GM12878 (cell line): ENCODE data around the gene LONRF2. TPM values are rescaled to one million over a fixed set of nuclear protein-coding genes. Genes with fewer than 3 reads are reported as not detected.

Experiments used
- ATAC-seq: fragments of 200-7000 bp; cut with Tn5 transposase; 3 replicates; pipeline ENCODE4 v1.9.1; 2020; ENCODE audit warnings: mild to moderate bottlenecking, moderate library complexity
- BruUV-seq: library from RNA; stranded (reverse); fragments of 400-500 nt; replicated peaks from 2 replicates; lab custom pipeline; 2021; lab: Mats Ljungman, UMichigan
- CTCF ChIA-PET: fragments of 300-600 bp; sonication (Branson Sonifier 250); formaldehyde crosslinking; extraction: SDS; loops from one replicate; lab custom pipeline; 2021; ENCODE audit warnings: inconsistent platforms; lab: Yijun Ruan, JAX
- POLR2A ChIA-PET: fragments of 350-600 bp; formaldehyde crosslinking; extraction: SDS; loops from one replicate; lab custom pipeline; 2021; ENCODE audit warnings: inconsistent platforms; lab: Charles Lee
- RAD21 ChIA-PET: fragments of 300-600 bp; sonication (Branson Sonifier 250); formaldehyde crosslinking; loops from one replicate; lab custom pipeline; 2023; ENCODE audit warnings: antibody characterized with exemption; ENCODE audit not compliant: unreplicated experiment; lab: Charles Lee
- SMC1A ChIA-PET: fragments of 300-600 bp; sonication (Branson Sonifier 250); formaldehyde crosslinking; loops from one replicate; lab custom pipeline; 2023; ENCODE audit not compliant: unreplicated experiment, uncharacterized antibody; lab: Charles Lee
- DNase-seq: peaks from one replicate; pipeline ENCODE4 v3.0.0-alpha.2; 2011; ENCODE audit warnings: low read depth, low spot score
- FAIRE-seq: peaks from 3 replicates; lab custom pipeline; 2011; peaks lifted over from hg19 to GRCh38; lab: Jason Lieb, UNC
- H2AFZ ChIP-seq: 2 replicates; pipeline ENCODE4 v1.6.0; 2011; ENCODE audit warnings: low read depth, low read length, control low read depth; ENCODE audit not compliant: control insufficient read depth
- H3K27ac ChIP-seq: 2 replicates; pipeline ENCODE4 v1.5.1; 2011; ENCODE audit warnings: control low read depth; ENCODE audit not compliant: control insufficient read depth, insufficient read depth
- H3K27me3 ChIP-seq, 2 experiments: replicated peaks in 1 of 2; 2 replicates each; pipeline versions ENCODE4 v1.6.0 to v1.6.1; 2011; ENCODE audit warnings: low read length in 1 of 2; ENCODE audit not compliant: control insufficient read depth in 2 of 2, insufficient read depth in 2 of 2
- H3K36me3 ChIP-seq, 2 experiments: 2 replicates each; pipeline ENCODE4 v1.5.1; 2011; ENCODE audit warnings: low read length in 1 of 2; ENCODE audit not compliant: control insufficient read depth in 2 of 2, insufficient read depth in 2 of 2
- H3K4me1 ChIP-seq: 2 replicates; pipeline ENCODE4 v1.6.1; 2011; ENCODE audit warnings: mild to moderate bottlenecking, low read length, moderate library complexity, mixed read lengths; ENCODE audit not compliant: control insufficient read depth, insufficient read depth
- H3K4me2 ChIP-seq: 2 replicates; pipeline ENCODE4 v1.6.0; 2011; ENCODE audit warnings: control low read depth; ENCODE audit not compliant: control insufficient read depth, insufficient read depth
- H3K4me3 ChIP-seq: fragments of 200-600 bp; sonication (generic); 2 replicates; pipeline ENCODE4 v1.5.1; 2016
- H3K79me2 ChIP-seq: 2 replicates; pipeline ENCODE4 v1.6.0; 2011; ENCODE audit warnings: low read length; ENCODE audit not compliant: control insufficient read depth, insufficient read depth
- H3K9ac ChIP-seq: 2 replicates; pipeline ENCODE4 v1.8.0; 2011; ENCODE audit warnings: low read length, control low read depth, mixed read lengths; ENCODE audit not compliant: control insufficient read depth, insufficient read depth
- H3K9me3 ChIP-seq: replicated peaks from 3 replicates; pipeline ENCODE4 v1.5.1; 2011; ENCODE audit warnings: mild to moderate bottlenecking, low read length; ENCODE audit not compliant: control insufficient read depth, insufficient read depth
- H4K20me1 ChIP-seq: 2 replicates; pipeline ENCODE4 v1.6.0; 2011; ENCODE audit not compliant: control insufficient read depth, insufficient read depth
- BRCA1 ChIP-seq: IDR thresholded peaks from 2 replicates; pipeline ENCODE4 v1.6.1; 2011; ENCODE audit warnings: low read depth, low read length, improper control_type of control experiment
- DPF2 ChIP-seq: fragments of 450-650 bp; IDR thresholded peaks from 2 replicates; pipeline ENCODE4 v1.6.1; 2017; ENCODE audit warnings: mild to moderate bottlenecking
- E2F8 ChIP-seq: fragments of 450-650 bp; IDR thresholded peaks from 2 replicates; pipeline ENCODE4 v1.6.1; 2018; ENCODE audit warnings: mild to moderate bottlenecking, low read depth, moderate library complexity; ENCODE audit not compliant: partially characterized antibody
- E4F1 ChIP-seq: fragments of 450-650 bp; IDR thresholded peaks from 2 replicates; pipeline ENCODE4 v1.6.1; 2018; ENCODE audit warnings: borderline replicate concordance, mild to moderate bottlenecking; ENCODE audit not compliant: partially characterized antibody
- EZH2 ChIP-seq: IDR thresholded peaks from 2 replicates; pipeline ENCODE4 v1.6.1; 2012; ENCODE audit warnings: low read depth, mild to moderate bottlenecking, control low read depth, inconsistent platforms, low read length, borderline replicate concordance; ENCODE audit not compliant: control insufficient read depth
- GATAD2B ChIP-seq: fragments of 450-650 bp; conservative IDR thresholded peaks from 2 replicates; pipeline ENCODE4 v1.6.1; 2017; ENCODE audit warnings: low read depth, mild to moderate bottlenecking, moderate library complexity
- HDGF ChIP-seq: fragments of 450-650 bp; IDR thresholded peaks from 2 replicates; pipeline ENCODE4 v1.6.1; 2016; ENCODE audit warnings: antibody characterized with exemption
- POU2F2 ChIP-seq: IDR thresholded peaks from 3 replicates; pipeline ENCODE4 v1.6.1; 2011; ENCODE audit warnings: low read depth, mild to moderate bottlenecking, low read length, borderline replicate concordance
- SP1 ChIP-seq: IDR thresholded peaks from one replicate; pipeline ENCODE4 v1.6.1; 2011; ENCODE audit warnings: low read depth, low read length
- ZBED1 ChIP-seq: IDR thresholded peaks from 2 replicates; pipeline ENCODE4 v1.6.1; 2016; ENCODE audit warnings: borderline replicate concordance
- ZSCAN29 ChIP-seq: fragments of 450-650 bp; IDR thresholded peaks from 2 replicates; pipeline ENCODE4 v1.6.1; 2017; ENCODE audit warnings: mild to moderate bottlenecking, moderate library complexity
- WGBS: methylation state at CpG from one replicate; pipeline ENCODE4 v1.1.6; 2016; ENCODE audit warnings: low lambda C conversion rate; ENCODE audit not compliant: insufficient replicate concordance, insufficient coverage; ENCODE audit errors: missing lambda C conversion rate; 5-methylcytosine and 5-hydroxymethylcytosine counted together
- in situ Hi-C: fragments of 300-500 bp; cut with MboI; formaldehyde crosslinking; loops from 9 replicates; pipeline ENCODE4 v1.14.3; 2018; ENCODE audit warnings: mixed read lengths
- intact Hi-C: fragments of 100-400 bp; cut with micrococcal nuclease; formaldehyde crosslinking; loops from one replicate; pipeline ENCODE4 v1.14.2; 2022; ENCODE audit not compliant: unreplicated experiment
- polyA plus RNA-seq, 11 experiments: library from polyadenylated mRNA; depleted of rRNA in 4 of 11; unstranded in 6 of 11; stranded (reverse) in 5 of 11; fragments of >200 nt; fragmentation: Nextera tagmentation in 4 of 11; fragmentation: Illumina TruSeq in 1 of 11; extraction: Ambion mirVana in 4 of 11; extraction: Trizol in 1 of 11; gene quantifications; 1 replicate in 1 of 11; 2 replicates in 10 of 11; pipeline versions ENCODE4 v1.2.1 to v1.2.3, GENCODE V29; 2011 to 2016; ENCODE audit warnings: inconsistent platforms in 2 of 11, missing spikeins in 2 of 11, low read depth in 1 of 11
- total RNA-seq, 4 experiments: library from RNA; depleted of rRNA in 3 of 4; stranded (reverse); fragments of >200 nt in 3 of 4; fragmentation: Illumina TruSeq in 1 of 4; extraction: Trizol in 1 of 4; gene quantifications; 2 replicates each; pipeline versions ENCODE4 v1.2.1 to v1.2.3, GENCODE V29; 2013 to 2021

The LONRF2 gene
- total and polyA plus RNA-seq, 10 of the 15 experiments (the other 5 are each of a cell fraction or from before 2014, with no cell fraction given), result under 0.01 to 0.04 (median 0.01) TPM; not detected in 4

GRCh38 chr2:100271210-100271609 lies 51.1 kb downstream of the LONRF2 start:
- intact Hi-C loops, result no loop called here
- in situ Hi-C loops, result no loop called here

More at GRCh38 chr2:100271210-100271609, 51.1 kb downstream of the LONRF2 start:
- Histone ChIP-seq H4K20me1 (no peaks in the 10 kb centered on the region; the same call in 1 of the 2 replicates), H3K27ac (no peak overlapping the region), H3K27me3 (no peaks in the 10 kb centered on the region; a peak in 2 of 4 replicates), H3K9ac (no peak overlapping the region), H2AFZ (no peak overlapping the region), H3K4me1 (no peaks in the 10 kb centered on the region), H3K4me2 (no peak overlapping the region), H3K9me3 (no peaks in the 10 kb centered on the region), H3K36me3 (no peaks in the 10 kb centered on the region), H3K79me2 (no peaks in the 10 kb centered on the region), H3K4me3 (no peak overlapping the region)
- TF ChIP-seq E2F8 (no peak), BRCA1 (no peak), GATAD2B (no peak), POU2F2 (no peak), ZBED1 (no peak), HDGF (no peak), EZH2 (no peak), E4F1 (no peak), SP1 (no peak), ZSCAN29 (no peak), DPF2 (no peak)
- ChIA-PET SMC1A (interaction anchor here (1.9 kb wide), 1 partner anchor 10 kb away, joined by 4 read pairs; no protein-coding TSS in a partner anchor), POLR2A (no interaction called here), RAD21 (no interaction called here), CTCF (no interaction called here)
- 46% methylated on average over 5 of the region's 5 CpGs for WGBS
- ATAC-seq (no peak), DNase-seq (no peak), FAIRE-seq (no peak)
- no TSS peak for BruUV-seq
